KMS-11 (cell line): ENCODE measurements around the gene ACOX2.

ENCODE experiments used
- H2AFZ ChIP-seq: fragments of 200-600 bp; sonication (generic); 2 replicates; pipeline ENCODE4 v1.6.1; 2016; ENCODE audit warnings: antibody characterized with exemption, mixed run types, low read depth
- H3K27ac ChIP-seq: fragments of 200-600 bp; sonication (generic); 2 replicates; pipeline ENCODE4 v1.6.1; 2016; ENCODE audit warnings: mild to moderate bottlenecking, mixed run types
- H3K27me3 ChIP-seq: fragments of 200-600 bp; sonication (generic); 2 replicates; pipeline ENCODE4 v1.6.1; 2017; ENCODE audit warnings: mild to moderate bottlenecking, low read depth, mixed run types, moderate library complexity; ENCODE audit not compliant: insufficient read depth
- H3K36me3 ChIP-seq: fragments of 200-600 bp; sonication (generic); 2 replicates; pipeline ENCODE4 v1.6.1; 2017; ENCODE audit warnings: mild to moderate bottlenecking, mixed run types; ENCODE audit not compliant: insufficient read depth
- H3K4me1 ChIP-seq: fragments of 200-600 bp; sonication (generic); 2 replicates; pipeline ENCODE4 v1.6.1; 2016; ENCODE audit warnings: mild to moderate bottlenecking, low read depth, mixed run types; ENCODE audit not compliant: poor library complexity, severe bottlenecking
- H3K4me2 ChIP-seq: fragments of 200-600 bp; sonication (generic); 2 replicates; pipeline ENCODE4 v1.7.0; 2016; ENCODE audit warnings: mild to moderate bottlenecking, mixed run types
- H3K4me3 ChIP-seq: fragments of 200-600 bp; sonication (generic); IDR thresholded peaks from 2 replicates; pipeline ENCODE4 v1.6.1; 2017; ENCODE audit warnings: low read depth, low read length, mixed read lengths; ENCODE audit not compliant: insufficient read depth
- H3K79me2 ChIP-seq: fragments of 200-600 bp; sonication (generic); 2 replicates; pipeline ENCODE4 v1.6.1; 2016; ENCODE audit warnings: low read depth, mixed run types; ENCODE audit not compliant: insufficient read depth
- H3K9ac ChIP-seq: fragments of 200-600 bp; sonication (generic); 2 replicates; pipeline ENCODE4 v1.6.1; 2016; ENCODE audit warnings: mild to moderate bottlenecking, mixed run types
- H4K20me1 ChIP-seq: fragments of 200-600 bp; sonication (generic); 2 replicates; pipeline ENCODE4 v1.6.1; 2016; ENCODE audit warnings: mild to moderate bottlenecking, mixed run types; ENCODE audit not compliant: insufficient read depth
- TF ChIP-seq, protein P1 (sequence below): fragments of 200-600 bp; sonication (generic); conservative IDR thresholded peaks from 2 replicates; pipeline ENCODE4 v1.6.1; 2017; ENCODE audit warnings: low read depth, mild to moderate bottlenecking, antibody characterized with exemption, low read length, moderate library complexity, mixed read lengths

The ACOX2 gene

DNA sequence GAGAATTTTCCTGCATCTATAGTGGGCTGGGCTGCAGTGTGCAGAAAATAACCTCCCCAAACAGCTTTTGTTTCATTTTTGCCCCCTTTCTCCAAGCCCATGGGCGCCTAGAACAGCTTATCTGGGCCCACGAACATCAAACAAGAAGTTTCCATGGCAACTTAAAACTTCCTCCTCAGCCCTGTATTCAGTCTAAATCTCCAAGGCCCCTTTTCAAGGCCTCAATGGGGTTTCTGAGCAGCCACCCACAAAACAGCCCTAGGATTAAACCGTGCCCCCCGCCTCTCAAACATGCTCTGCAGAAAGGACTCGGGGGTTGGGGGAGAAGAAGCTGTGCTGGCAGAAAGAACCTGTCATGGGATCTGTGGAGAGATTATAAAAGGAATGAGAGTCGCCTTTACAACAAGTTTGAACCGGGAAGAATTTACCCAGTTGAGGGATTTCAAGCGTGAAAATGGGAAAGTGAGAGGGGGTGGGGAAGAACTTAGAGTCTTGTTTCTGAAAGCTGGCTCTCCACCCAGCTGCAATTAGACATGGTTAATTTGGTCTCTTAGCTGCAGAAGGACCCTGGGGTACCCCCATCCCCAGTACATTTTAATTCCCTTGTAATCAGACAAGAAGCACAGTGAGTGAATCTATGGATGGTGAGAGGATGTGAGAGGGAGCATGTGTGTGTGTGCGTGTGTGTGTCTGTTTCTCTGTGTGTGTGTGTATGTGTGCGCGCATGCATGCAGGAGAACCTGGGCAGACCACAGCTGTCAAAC, 44.5 kb upstream of the ACOX2 start:
- Histone ChIP-seq H2AFZ (no peak overlapping the region), H3K27me3 (no peaks in the 10 kb centered on the region), H3K4me2 (no peak overlapping the region), H3K4me1 (no peaks in the 10 kb centered on the region), H3K27ac (no peak overlapping the region), H3K4me3 (no peak overlapping the region), H4K20me1 (no peaks in the 10 kb centered on the region), H3K9ac (no peak overlapping the region), H3K79me2 (no peaks in the 10 kb centered on the region), H3K36me3 (no peaks in the 10 kb centered on the region)
- TF ChIP-seq, protein P1, sequence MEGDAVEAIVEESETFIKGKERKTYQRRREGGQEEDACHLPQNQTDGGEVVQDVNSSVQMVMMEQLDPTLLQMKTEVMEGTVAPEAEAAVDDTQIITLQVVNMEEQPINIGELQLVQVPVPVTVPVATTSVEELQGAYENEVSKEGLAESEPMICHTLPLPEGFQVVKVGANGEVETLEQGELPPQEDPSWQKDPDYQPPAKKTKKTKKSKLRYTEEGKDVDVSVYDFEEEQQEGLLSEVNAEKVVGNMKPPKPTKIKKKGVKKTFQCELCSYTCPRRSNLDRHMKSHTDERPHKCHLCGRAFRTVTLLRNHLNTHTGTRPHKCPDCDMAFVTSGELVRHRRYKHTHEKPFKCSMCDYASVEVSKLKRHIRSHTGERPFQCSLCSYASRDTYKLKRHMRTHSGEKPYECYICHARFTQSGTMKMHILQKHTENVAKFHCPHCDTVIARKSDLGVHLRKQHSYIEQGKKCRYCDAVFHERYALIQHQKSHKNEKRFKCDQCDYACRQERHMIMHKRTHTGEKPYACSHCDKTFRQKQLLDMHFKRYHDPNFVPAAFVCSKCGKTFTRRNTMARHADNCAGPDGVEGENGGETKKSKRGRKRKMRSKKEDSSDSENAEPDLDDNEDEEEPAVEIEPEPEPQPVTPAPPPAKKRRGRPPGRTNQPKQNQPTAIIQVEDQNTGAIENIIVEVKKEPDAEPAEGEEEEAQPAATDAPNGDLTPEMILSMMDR, result no peak

DNA sequence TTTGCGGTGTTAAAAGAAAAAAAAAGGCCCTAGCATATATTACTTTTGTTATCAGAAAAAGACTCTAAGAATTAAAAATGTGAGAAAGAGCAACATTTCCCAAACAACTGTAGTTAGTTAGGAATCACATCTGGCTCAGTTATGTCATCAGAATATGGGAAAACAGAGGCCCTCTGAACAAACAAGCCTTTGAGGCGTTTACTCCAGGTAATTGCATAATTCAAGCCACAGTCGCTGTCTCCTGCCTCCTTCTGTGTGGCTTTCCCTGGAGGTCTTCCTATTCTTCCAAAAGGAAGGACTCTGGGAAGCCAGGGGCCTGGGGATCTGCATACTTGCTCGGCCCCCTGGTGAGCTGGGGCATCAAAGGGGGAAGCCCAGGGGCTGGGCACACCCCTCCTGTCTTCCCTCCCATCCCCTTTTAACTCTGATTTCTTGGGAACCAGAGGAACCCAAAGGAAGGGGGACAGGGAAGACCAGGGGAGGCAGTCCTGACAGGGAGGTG, 43.9 kb upstream of the ACOX2 start:
- H3K4me2 ChIP-seq, result no peak overlapping the region
- H4K20me1 ChIP-seq, result no peaks in the 10 kb centered on the region
- no peaks in the 10 kb centered on the region for H3K36me3 ChIP-seq
- no peak overlapping the region for H3K4me3 ChIP-seq
- no peaks in the 10 kb centered on the region for H3K4me1 ChIP-seq
- no peak overlapping the region for H3K27ac ChIP-seq
- H3K9ac ChIP-seq, result no peak overlapping the region
- no peaks in the 10 kb centered on the region for H3K79me2 ChIP-seq
- TF ChIP-seq, protein P1, result no peak
- no peaks in the 10 kb centered on the region for H3K27me3 ChIP-seq
- no peak overlapping the region for H2AFZ ChIP-seq

DNA sequence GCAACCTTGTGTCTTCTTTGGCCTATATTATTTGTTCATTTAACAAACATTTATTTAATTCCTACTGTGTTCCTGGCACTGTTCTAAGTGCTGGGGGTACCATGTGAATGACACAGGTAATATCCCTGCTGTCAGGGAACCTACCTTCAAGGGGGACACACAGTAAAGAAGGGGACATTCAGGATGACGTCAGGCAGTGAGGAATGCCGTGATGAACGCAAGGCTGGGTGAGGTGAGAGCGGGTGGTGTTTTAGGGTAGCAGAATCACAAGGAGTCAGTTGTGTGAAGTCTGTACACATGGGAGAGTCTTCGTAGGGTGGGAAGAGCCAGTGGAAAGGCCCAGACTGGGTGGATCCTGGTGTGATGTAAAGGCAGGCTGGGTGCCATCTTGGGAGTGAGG, 41.9 kb upstream of the ACOX2 start:
- Histone ChIP-seq H3K4me2 (no peak overlapping the region), H3K4me1 (no peaks in the 10 kb centered on the region), H3K4me3 (no peak overlapping the region), H3K27me3 (no peaks in the 10 kb centered on the region), H3K36me3 (no peaks in the 10 kb centered on the region), H3K79me2 (no peaks in the 10 kb centered on the region), H3K27ac (no peak overlapping the region), H4K20me1 (no peaks in the 10 kb centered on the region), H3K9ac (no peak overlapping the region), H2AFZ (no peak overlapping the region)
- TF ChIP-seq, protein P1, result no peak

DNA sequence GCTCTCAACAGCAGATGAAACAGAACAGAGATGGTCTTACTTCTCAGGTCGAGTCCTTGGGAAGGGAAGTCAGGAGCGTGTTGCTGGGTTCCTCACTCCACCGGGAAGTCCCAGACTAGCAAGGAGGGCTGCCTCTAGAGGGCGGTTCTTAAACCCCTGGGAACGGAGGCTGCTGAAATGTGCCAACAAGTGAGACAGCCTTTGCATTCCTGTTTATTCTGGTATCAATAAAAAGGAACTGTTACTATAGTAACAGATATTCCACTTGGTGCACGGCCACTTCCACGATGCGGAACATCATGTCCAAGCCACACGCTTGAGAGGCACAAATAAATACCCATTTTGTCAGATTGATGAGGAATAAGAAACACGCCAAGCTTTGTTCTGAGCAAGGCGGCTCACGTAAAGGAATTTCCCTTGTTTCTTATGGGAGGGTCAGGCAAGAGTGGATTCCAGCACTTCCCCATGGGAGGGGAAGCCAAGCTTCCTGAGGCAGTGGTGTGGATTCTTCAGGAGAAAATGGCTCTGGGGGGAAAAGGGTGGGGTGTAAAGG, 40.4 kb upstream of the ACOX2 start, which contains the start of gene FAM107A:
TSS of gene FAM107A (minus strand) at position 123 of the 553 bp plus-strand sequence. CDS start 7,531 bp downstream, outside the sequence.
- TF ChIP-seq, protein P1, result no peak
- no peak within 1 kb of the TSS for H3K9ac ChIP-seq
- H3K27me3 ChIP-seq, result no peaks in the 10 kb centered on the region
- no peak within 1 kb of the TSS for H3K4me2 ChIP-seq
- no peaks in the 10 kb centered on the region for H4K20me1 ChIP-seq
- no peak within 1 kb of the TSS for H2AFZ ChIP-seq
- H3K36me3 ChIP-seq, result no peaks in the 10 kb centered on the region
- no peak within 1 kb of the TSS for H3K4me3 ChIP-seq
- H3K4me1 ChIP-seq, result no peaks in the 10 kb centered on the region
- H3K27ac ChIP-seq, result no peak within 1 kb of the TSS
- no peaks in the 10 kb centered on the region for H3K79me2 ChIP-seq
